Nephron (organoid): ENCODE results near the gene MRTFB.

Experiments used
- H3K27ac Mint-ChIP-seq, 3 experiments: 2 replicates each; pipeline ENCODE4 v1.8.0; 2020; ENCODE audit warnings: mixed read lengths in 3 of 3, mild to moderate bottlenecking in 2 of 3, moderate library complexity in 1 of 3
- H3K27me3 Mint-ChIP-seq: 2 replicates; pipeline ENCODE4 v1.8.0; 2021; ENCODE audit warnings: low read depth, mild to moderate bottlenecking, moderate library complexity, mixed read lengths
- H3K36me3 Mint-ChIP-seq: 2 replicates; pipeline ENCODE4 v1.8.0; 2020; ENCODE audit warnings: low read depth, mixed read lengths
- H3K4me1 Mint-ChIP-seq: 2 replicates; pipeline ENCODE4 v1.8.0; 2020; ENCODE audit warnings: mixed read lengths
- H3K4me3 Mint-ChIP-seq, 3 experiments: 2 replicates each; pipeline ENCODE4 v1.8.0; 2020; ENCODE audit warnings: mild to moderate bottlenecking in 3 of 3, mixed read lengths in 3 of 3, moderate library complexity in 2 of 3
- H3K9me3 Mint-ChIP-seq: 2 replicates; pipeline ENCODE4 v1.8.0; 2020; ENCODE audit warnings: mixed read lengths
- TF ChIP-seq, protein P1 (sequence below), 3 experiments: fragments of 200-600 bp; sonication (generic); IDR thresholded peaks; one replicate each; pipeline ENCODE4 v1.5.0; 2021; ENCODE audit warnings: antibody characterized with exemption in 3 of 3; ENCODE audit not compliant: unreplicated experiment in 3 of 3

MRTFB gene

DNA sequence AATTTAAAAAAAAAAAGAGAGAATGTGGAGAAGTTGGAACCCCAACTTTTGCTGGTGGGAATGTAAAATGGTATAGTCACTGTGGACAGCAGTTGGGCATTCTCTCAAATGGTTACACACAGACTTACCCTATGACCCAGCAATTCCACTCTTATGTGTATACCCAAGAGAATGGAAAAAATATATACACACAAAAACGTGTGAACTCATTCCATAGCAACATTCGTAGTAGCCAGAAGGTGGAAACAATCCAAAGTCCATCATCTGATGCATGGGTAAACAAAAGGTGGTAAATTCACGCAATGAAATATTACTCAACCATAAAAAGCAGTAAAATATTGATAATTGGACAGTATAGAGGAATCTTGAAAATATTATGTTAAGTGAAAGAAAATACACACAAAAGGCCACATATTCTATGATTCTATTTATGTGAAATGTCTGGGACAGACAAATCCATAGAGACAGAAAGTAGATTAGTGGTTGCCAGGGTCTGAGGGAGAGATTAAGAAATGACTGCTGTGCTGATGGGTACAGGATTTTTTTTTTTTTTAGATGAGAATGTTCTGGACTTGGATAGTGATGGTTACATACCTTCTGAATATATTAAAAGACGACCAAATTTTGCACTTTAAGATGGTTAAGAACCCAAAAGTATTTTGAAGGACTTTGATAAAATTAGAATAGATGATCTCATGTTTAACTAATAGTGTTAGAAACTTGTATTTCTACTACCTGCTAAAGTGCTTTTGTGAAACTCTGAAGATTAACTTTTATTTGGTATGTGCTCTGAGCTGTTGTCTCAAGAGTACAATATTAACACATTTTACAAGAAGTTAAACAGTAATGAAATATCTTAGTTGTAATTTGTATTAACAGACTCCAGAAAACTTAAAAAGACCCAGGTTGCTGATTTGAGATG, 60.9 kb downstream of the MRTFB start:
- H3K4me1 Mint-ChIP-seq = no peaks in the 10 kb centered on the region
- H3K27ac Mint-ChIP-seq = peak overlapping the region; percentile 77 to 85 (median 78)
- H3K27me3 Mint-ChIP-seq = no peaks in the 10 kb centered on the region
- H3K4me3 Mint-ChIP-seq = no peak overlapping the region
- H3K9me3 Mint-ChIP-seq = peaks cover 4% of the 10 kb centered on the region
- peaks cover 29% of the 10 kb centered on the region for H3K36me3 Mint-ChIP-seq
- TF ChIP-seq, protein P1, sequence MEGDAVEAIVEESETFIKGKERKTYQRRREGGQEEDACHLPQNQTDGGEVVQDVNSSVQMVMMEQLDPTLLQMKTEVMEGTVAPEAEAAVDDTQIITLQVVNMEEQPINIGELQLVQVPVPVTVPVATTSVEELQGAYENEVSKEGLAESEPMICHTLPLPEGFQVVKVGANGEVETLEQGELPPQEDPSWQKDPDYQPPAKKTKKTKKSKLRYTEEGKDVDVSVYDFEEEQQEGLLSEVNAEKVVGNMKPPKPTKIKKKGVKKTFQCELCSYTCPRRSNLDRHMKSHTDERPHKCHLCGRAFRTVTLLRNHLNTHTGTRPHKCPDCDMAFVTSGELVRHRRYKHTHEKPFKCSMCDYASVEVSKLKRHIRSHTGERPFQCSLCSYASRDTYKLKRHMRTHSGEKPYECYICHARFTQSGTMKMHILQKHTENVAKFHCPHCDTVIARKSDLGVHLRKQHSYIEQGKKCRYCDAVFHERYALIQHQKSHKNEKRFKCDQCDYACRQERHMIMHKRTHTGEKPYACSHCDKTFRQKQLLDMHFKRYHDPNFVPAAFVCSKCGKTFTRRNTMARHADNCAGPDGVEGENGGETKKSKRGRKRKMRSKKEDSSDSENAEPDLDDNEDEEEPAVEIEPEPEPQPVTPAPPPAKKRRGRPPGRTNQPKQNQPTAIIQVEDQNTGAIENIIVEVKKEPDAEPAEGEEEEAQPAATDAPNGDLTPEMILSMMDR (IDR thresholded peaks at IDR 0.05; ENCODE audit: unreplicated experiment in 3 of 3) = no peak

DNA sequence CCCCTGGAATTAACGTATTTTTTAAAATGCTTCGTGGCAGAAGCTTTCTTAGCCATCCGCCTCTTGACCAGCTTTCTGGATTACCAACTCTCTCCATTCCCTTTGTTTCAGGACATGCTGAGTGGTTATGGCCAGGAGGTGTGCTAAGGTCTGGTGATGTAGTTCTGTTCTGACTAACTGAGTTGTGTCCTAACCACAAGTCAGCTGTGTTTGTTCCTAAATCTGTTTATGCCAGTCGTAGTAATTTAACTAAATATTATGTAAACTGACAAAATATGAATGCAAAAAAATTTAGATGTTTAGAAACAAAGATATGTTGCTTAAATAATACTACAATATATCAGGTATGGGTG, 61.6 kb downstream of the MRTFB start:
- peaks cover 4% of the 10 kb centered on the region for H3K9me3 Mint-ChIP-seq
- peak overlapping the region; percentile 77 to 85 (median 78) for H3K27ac Mint-ChIP-seq
- H3K4me3 Mint-ChIP-seq = no peak overlapping the region
- no peaks in the 10 kb centered on the region for H3K4me1 Mint-ChIP-seq
- H3K27me3 Mint-ChIP-seq = no peaks in the 10 kb centered on the region
- TF ChIP-seq, protein P1 (IDR thresholded peaks at IDR 0.05; ENCODE audit: unreplicated experiment in 3 of 3) = no peak
- H3K36me3 Mint-ChIP-seq = peaks cover 31% of the 10 kb centered on the region

DNA sequence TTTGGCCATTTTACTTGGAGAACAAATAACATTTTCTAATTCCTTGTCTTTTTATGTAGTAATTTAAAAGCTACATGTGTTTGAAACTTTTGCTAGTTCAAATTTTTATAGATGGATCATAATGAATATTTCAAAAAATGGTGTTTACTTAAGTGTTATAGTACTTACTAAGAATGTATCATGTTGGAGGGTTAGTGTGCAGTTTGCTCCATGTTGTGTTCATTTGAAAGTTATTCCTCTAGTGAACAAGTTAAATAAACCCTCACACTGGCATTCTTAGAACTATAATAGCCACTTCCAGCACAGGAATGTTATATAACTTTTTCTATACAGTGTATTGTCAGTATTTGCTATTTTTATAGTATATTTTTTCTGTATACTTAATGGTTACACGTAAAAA, 62.8 kb downstream of the MRTFB start:
- Mint-ChIP-seq H3K36me3 (peaks cover 31% of the 10 kb centered on the region), H3K27ac (no peak overlapping the region), H3K9me3 (peaks cover 9% of the 10 kb centered on the region), H3K4me3 (no peak overlapping the region), H3K4me1 (no peaks in the 10 kb centered on the region), H3K27me3 (no peaks in the 10 kb centered on the region)
- TF ChIP-seq, protein P1 (IDR thresholded peaks at IDR 0.05; ENCODE audit: unreplicated experiment in 3 of 3) = no peak

DNA sequence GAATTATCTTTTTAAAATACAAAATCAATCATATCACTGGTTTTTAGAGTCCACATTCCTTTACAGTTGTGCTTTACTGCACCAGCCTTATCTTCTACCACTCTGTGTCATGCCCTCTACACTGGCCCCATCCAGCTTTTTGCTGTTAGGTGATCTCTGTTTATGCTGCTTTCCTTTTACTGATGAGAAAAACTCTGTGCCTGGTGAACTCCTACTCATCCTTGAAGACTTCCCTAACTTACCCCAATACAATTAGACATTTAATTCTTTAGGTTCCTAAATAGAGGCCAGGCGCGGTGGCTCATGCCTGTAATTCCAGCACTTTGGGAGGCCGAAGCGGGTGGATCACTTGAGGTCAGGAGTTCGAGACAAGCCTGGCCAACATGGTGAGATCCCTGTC, 64.6 kb downstream of the MRTFB start:
- H3K27ac Mint-ChIP-seq = peak overlapping the region in 1 of 3 experiments; percentile 39
- peaks cover 34% of the 10 kb centered on the region for H3K36me3 Mint-ChIP-seq
- H3K27me3 Mint-ChIP-seq = no peaks in the 10 kb centered on the region
- H3K4me1 Mint-ChIP-seq = no peaks in the 10 kb centered on the region
- TF ChIP-seq, protein P1 (IDR thresholded peaks at IDR 0.05; ENCODE audit: unreplicated experiment in 3 of 3) = no peak
- H3K4me3 Mint-ChIP-seq = no peak overlapping the region
- peaks cover 5% of the 10 kb centered on the region for H3K9me3 Mint-ChIP-seq

DNA sequence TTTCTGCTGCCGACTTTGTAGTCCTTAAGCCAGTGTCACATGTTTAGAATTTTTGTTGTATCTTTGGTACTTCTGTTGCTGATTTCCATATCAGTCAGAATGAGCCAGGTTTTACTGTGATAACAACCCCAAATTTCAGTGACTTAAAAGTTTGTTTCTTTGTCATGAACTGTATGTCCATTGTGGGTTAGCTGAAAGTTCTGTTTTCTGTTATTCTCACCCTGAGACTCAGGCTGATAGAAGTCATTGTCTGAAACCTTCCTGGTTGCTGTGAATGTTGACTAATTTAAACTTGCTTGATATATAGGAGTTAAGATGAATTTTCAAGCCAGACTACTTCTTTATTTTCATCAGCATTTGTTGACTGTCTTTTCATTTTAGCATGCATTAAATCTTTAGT, 68.8 kb downstream of the MRTFB start:
- Mint-ChIP-seq H3K4me3 (no peak overlapping the region), H3K27ac (no peak overlapping the region), H3K36me3 (peaks cover 43% of the 10 kb centered on the region), H3K4me1 (no peaks in the 10 kb centered on the region), H3K9me3 (peaks cover 5% of the 10 kb centered on the region), H3K27me3 (no peaks in the 10 kb centered on the region)
- TF ChIP-seq, protein P1 (IDR thresholded peaks at IDR 0.05; ENCODE audit: unreplicated experiment in 3 of 3) = no peak

DNA sequence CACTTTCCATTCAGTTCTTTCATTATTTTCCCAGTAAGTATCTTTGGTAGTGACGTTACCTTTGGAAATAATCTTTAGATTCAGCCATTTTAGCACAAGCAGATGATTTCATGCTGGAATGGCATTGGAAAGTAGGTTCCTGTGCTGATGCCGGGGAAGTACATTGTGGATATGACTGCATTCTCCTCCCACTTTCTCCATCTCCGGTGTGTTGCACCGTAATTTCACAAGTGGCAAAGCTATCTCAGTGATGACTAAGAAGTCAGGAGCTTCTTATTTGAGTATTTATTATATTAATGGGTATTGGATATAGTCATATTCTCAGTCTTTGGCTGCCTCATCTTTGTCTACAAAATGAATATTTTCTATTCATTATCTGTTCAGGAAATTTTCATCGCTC, 69.8 kb downstream of the MRTFB start:
- peaks cover 39% of the 10 kb centered on the region for H3K36me3 Mint-ChIP-seq
- H3K4me1 Mint-ChIP-seq = no peaks in the 10 kb centered on the region
- H3K9me3 Mint-ChIP-seq = peaks cover 5% of the 10 kb centered on the region
- H3K27ac Mint-ChIP-seq = no peak overlapping the region
- H3K27me3 Mint-ChIP-seq = no peaks in the 10 kb centered on the region
- TF ChIP-seq, protein P1 (IDR thresholded peaks at IDR 0.05; ENCODE audit: unreplicated experiment in 3 of 3) = no peak
- no peak overlapping the region for H3K4me3 Mint-ChIP-seq
